Measurements from ENCODE around the gene RPS15A. TPM values are rescaled to one million over a fixed set of nuclear protein-coding genes. Genes with fewer than 3 reads are reported as not detected.
A peak's percentile ranks its signal among the peaks of the same experiment; 100 is the strongest.

Gene RPS15A
- polyA plus RNA-seq, 2 of the 4 experiments (the other 2 are of a cell fraction): 1,817 to 4,362 TPM

GRCh38 chr16:18789515-18789849, 652 bp downstream of the RPS15A start:
- ATAC-seq (no peak), FAIRE-seq (no peak), DNase-seq (ENCODE audit: low read depth in 1 of 2, low spot score in 1 of 2) (no peak)
- Histone ChIP-seq H3K4me3 (peak overlapping the region; percentile 99), H3K4me2 (peak overlapping the region; percentile 82), H3K27ac (peak overlapping the region; percentile 95 to 100), H3K4me1 (peaks cover 44% of the 10 kb centered on the region), H3K9me3 (no peaks in the 10 kb centered on the region)
- ChIA-PET CTCF (interaction anchor here (1.0 to 5.7 kb wide), 2 partner anchors 12 to 180 kb away, joined by 3 to 52 read pairs; partner anchors contain the start of gene ARL6IP1), POLR2A (interaction anchor here (10.3 kb wide), 1 partner anchor 11 kb away, joined by 208 read pairs; the partner anchor contains the start of gene ARL6IP1)
- under 1% methylated on average over 5 of the region's 5 CpGs for WGBS (ENCODE audit: missing lambda C conversion rate)
- TF ChIP-seq POLR2AphosphoS2 (conservative IDR thresholded peaks at IDR 0.05; ENCODE audit: low read length): 0 out of 2 replicates have a peak, but pooled peaks have one; percentile 39
- no peak for TF ChIP-seq ATOH8 (CRISPR knock-in tag; IDR thresholded peaks at IDR 0.05; ENCODE audit: low read depth)
- TF ChIP-seq CHD2 (IDR thresholded peaks at IDR 0.05; ENCODE audit: low read length, partially characterized antibody): no peak

- Histone ChIP-seq H3K4me3 (peak overlapping the region; percentile 99), H3K4me1 (peaks cover 45% of the 10 kb centered on the region), H3K4me2 (peak overlapping the region; percentile 82), H3K9me3 (no peaks in the 10 kb centered on the region), H3K27ac (peak overlapping the region; percentile 95 to 100)
- WGBS (ENCODE audit: missing lambda C conversion rate): 5% methylated on average over 20 of the region's 20 CpGs
- FAIRE-seq (no peak), ATAC-seq (no peak), DNase-seq (ENCODE audit: low read depth in 1 of 2, low spot score in 1 of 2) (no peak)
- ChIA-PET CTCF (interaction anchor here (5.7 kb wide), 1 partner anchor 12 kb away, joined by 52 read pairs; the partner anchor contains the start of gene ARL6IP1), POLR2A (interaction anchor here (10.3 kb wide), 1 partner anchor 11 kb away, joined by 208 read pairs; the partner anchor contains the start of gene ARL6IP1)
- TF ChIP-seq MAX (IDR thresholded peaks at IDR 0.05) (0 out of 2 replicates have a peak, but pooled peaks have one; percentile 15), EHMT2 (IDR thresholded peaks at IDR 0.05; ENCODE audit: low read depth) (no peak)
Measured at GRCh38 chr16:18788828-18789514, 1.2 kb downstream of the RPS15A start.

GRCh38 chr16:18784917-18785623, 5.1 kb downstream of the RPS15A start:
- Histone ChIP-seq H3K4me1 (peaks cover 41% of the 10 kb centered on the region), H3K9me3 (no peaks in the 10 kb centered on the region), H3K4me3 (no peak overlapping the region), H3K27ac (no peak overlapping the region), H3K4me2 (peak overlapping the region; percentile 82)
- ATAC-seq (no peak), FAIRE-seq (no peak), DNase-seq (ENCODE audit: low read depth in 1 of 2, low spot score in 1 of 2) (no peak)
- CTCF ChIA-PET: interaction anchor here (1.3 kb wide), 1 partner anchor 17 kb away, joined by 5 read pairs; the partner anchor contains the start of gene ARL6IP1
- 83% methylated on average over 8 of the region's 8 CpGs for WGBS (ENCODE audit: missing lambda C conversion rate)
- no peak for TF ChIP-seq ESRRA (IDR thresholded peaks at IDR 0.05; ENCODE audit: borderline replicate concordance, low read length)
- TF ChIP-seq RCOR1 (IDR thresholded peaks at IDR 0.05; ENCODE audit: low read depth, low read length): no peak
- TF ChIP-seq RNF2 (IDR thresholded peaks at IDR 0.05; ENCODE audit: borderline replicate concordance, low read depth): no peak
- TF ChIP-seq EHMT2 (IDR thresholded peaks at IDR 0.05; ENCODE audit: low read depth): no peak
- no peak for TF ChIP-seq ELK1 (IDR thresholded peaks at IDR 0.05; ENCODE audit: low read depth, low read length)
- no peak for TF ChIP-seq RARB (CRISPR knock-in tag; IDR thresholded peaks at IDR 0.05)
- TF ChIP-seq MAFK (IDR thresholded peaks at IDR 0.05; ENCODE audit: partially characterized antibody): no peak
- TF ChIP-seq ZFP36 (IDR thresholded peaks at IDR 0.05; ENCODE audit: borderline replicate concordance, partially characterized antibody): no peak
- POLR2A ChIA-PET: interaction anchor here (10.3 kb wide), 1 partner anchor 15 kb away, joined by 208 read pairs; the partner anchor contains the start of gene ARL6IP1
